Body of pancreas (tissue), 4 donors: Measurements from ENCODE around the gene CSNK1A1.

Experiments used
- POLR2A ChIP-seq, 3 donors: fragments of 450-650 bp; IDR thresholded peaks; one replicate each; pipeline ENCODE4 v1.6.1; 2016; ENCODE audit warnings: antibody characterized with exemption in 3 of 3, mild to moderate bottlenecking in 2 of 3
- TF ChIP-seq, protein P1 (sequence below), 7 experiments: fragments of 450-650 bp in 4 of 7; fragments of 200-600 bp in 3 of 7; sonication (generic) in 3 of 7; IDR thresholded peaks; one replicate each; pipeline ENCODE4 v1.5.1; 2016 to 2019; ENCODE audit warnings: antibody characterized with exemption in 7 of 7

DNA sequence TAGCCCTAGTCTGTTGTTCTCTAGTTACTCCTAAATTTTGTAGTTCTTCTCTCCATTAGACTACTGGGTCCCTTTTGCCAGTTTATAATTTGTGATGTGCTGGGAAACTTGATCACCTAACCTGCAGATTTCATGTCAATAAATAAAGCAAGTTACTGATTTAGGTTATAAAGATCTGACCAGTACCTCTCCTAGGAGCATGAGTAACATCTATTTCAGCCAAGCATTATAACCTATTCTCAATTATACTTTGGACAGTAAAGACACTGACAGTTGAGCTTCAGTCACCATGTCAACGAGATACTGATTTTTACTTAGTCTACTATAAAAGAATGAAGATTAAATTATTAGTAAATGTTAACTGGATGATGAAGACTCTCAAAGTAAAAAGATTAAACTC, 36.7 kb downstream of the CSNK1A1 start:
- TF ChIP-seq, protein P1, sequence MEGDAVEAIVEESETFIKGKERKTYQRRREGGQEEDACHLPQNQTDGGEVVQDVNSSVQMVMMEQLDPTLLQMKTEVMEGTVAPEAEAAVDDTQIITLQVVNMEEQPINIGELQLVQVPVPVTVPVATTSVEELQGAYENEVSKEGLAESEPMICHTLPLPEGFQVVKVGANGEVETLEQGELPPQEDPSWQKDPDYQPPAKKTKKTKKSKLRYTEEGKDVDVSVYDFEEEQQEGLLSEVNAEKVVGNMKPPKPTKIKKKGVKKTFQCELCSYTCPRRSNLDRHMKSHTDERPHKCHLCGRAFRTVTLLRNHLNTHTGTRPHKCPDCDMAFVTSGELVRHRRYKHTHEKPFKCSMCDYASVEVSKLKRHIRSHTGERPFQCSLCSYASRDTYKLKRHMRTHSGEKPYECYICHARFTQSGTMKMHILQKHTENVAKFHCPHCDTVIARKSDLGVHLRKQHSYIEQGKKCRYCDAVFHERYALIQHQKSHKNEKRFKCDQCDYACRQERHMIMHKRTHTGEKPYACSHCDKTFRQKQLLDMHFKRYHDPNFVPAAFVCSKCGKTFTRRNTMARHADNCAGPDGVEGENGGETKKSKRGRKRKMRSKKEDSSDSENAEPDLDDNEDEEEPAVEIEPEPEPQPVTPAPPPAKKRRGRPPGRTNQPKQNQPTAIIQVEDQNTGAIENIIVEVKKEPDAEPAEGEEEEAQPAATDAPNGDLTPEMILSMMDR (IDR thresholded peaks at IDR 0.05), result no peak
- TF ChIP-seq POLR2A (IDR thresholded peaks at IDR 0.05), result no peak
